ENCODE measurements around the gene TPM2. TPM values are rescaled to one million over a fixed set of nuclear protein-coding genes. Genes with fewer than 3 reads are reported as not detected.

The TPM2 gene
- total RNA-seq, 4 donors from 2014 or later: 86.2 to 269 (median 115) TPM

DNA sequence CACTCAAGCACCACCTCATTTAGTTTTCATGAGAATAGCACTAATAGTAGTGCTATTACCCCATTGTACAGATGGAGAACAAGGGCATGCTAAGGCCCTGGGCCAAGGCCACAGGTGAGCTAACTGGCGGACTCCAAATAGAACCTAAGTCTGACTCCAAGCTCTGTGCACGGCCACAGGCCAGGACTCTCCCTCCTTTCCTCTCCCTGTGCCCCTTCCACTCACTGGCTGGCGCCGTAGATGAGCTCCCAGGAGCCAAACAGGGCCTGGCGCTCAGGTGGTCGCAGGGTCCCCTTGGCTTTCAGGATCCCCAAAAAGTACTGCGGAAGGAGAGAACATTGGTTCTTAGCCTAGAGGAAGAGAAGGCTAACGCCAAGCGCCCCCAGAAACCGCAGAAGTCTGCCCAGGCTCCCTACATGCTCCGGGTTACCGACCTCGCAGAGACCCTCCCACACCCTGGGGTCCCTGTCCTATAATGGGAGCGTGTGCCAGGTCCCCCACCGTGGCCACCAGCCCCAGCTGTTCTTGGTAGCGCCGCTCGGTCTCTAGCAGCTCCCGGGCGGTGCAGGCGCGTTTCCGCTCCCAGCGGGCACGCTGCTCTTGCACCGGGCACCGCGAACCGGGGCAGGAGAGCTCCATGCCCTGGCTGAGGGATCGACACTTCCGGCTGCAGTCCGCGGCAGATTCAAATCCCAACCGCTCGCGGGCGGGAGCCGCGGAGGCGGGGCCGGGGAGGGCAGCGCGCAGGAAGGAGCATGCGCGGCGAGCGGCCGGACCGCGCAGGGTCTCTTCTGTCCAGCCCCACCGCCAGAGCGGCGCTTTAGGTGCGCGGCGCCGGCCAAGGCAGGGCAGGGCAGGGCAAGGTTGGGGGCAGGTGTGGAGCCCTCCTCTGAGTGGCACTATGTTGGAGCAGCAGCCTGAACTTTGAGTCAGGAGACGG lies 24.9 kb downstream of the TPM2 start, which contains the start of gene ARHGEF39:
TSS of gene ARHGEF39 (minus strand) at position 665 of the 940 bp plus-strand sequence. CDS start at position 639, 26 bp downstream.
- no peak for TF ChIP-seq CTCF (IDR thresholded peaks at IDR 0.05; ENCODE audit: low read depth)

- TF ChIP-seq CTCF (IDR thresholded peaks at IDR 0.05; ENCODE audit: low read depth): no peak
Observed at GRCh38 chr9:35662437-35662836, 27.3 kb downstream of the TPM2 start.

DNA sequence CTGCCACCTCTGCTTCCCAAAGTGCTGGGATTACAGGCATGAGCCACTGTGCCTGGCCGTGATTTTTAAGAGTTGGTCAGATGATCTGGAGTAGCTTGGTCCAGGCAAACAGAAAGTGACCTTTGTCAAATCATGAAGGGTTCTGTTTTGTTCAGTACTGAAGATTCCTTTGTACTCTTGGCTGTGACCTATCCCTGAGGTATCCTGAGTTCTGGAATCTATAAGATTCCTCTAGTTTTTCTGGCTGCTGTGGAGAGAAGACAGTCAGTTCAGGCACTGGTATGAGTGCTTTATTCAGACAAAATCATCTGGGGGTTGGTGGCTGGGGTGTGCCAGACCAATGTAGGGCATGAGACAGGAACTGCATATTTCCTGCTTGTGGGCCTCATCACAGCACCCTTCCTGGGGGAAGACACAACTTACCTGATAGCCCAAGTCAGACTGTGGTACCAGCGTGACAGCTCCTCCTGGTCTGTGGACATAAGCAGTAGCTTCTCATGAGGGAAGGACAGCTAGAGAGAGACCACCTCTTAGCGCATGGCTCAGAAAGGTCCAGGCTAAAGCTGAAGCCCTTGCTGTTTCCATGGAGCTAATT lies 27.9 kb downstream of the TPM2 start:
- no peak for TF ChIP-seq CTCF (IDR thresholded peaks at IDR 0.05; ENCODE audit: low read depth)

DNA sequence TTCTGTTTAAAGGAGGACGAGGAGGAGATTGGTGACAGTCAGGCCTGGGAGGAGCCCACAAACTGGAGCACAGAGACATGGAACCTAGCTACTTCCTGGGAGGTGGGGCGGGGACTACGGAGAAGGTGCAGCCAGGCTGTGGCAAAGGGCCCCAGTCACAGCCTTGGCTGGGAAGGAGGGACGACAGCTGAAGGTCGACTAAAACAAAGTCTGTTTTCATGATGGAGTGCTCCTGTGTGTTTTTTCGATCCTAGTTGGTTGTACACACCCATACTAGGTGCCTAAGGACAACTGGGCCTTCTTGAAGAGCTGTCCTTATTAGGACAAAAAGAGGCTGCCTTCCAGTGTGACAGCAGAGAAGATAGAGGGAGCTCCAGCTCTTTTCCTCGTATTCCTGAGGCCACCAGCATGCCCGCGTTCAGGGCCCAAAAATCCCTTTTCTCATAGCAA lies 28.7 kb downstream of the TPM2 start:
- no peak for TF ChIP-seq CTCF (IDR thresholded peaks at IDR 0.05; ENCODE audit: low read depth)

DNA sequence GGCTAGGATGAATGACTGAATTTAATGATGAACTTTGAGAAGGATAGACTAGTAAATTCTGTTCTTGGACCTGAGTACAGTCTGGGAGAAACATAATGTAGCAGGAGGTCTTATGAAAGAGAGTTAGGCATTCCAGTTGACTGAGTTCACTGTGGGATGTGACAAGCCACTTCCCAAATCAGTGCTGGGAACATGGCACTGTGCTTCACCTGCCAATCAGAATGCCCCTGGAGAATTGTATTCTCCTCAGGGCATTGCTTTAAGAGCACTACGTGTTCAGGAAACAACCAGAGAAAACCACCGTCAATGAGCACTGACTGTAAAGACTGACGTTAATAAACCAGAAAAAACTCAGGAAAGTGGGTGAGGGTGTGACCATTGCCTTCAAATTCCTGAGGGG lies 30.4 kb downstream of the TPM2 start:
- no peak for TF ChIP-seq CTCF (IDR thresholded peaks at IDR 0.05; ENCODE audit: low read depth)

DNA sequence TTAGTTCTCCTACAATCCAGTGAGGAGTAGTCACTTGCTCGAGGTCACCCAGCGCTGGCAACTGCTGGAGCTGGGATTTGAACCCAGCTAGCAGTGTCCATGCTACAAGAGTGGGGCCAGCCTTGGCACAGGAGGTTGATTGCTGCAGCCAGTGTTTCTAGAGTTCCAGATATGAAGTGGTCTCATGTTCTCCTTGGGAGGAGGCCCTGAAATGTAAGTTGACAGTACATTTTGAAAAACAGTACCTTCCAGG lies 30.8 kb downstream of the TPM2 start:
- TF ChIP-seq CTCF (IDR thresholded peaks at IDR 0.05; ENCODE audit: low read depth): no peak

DNA sequence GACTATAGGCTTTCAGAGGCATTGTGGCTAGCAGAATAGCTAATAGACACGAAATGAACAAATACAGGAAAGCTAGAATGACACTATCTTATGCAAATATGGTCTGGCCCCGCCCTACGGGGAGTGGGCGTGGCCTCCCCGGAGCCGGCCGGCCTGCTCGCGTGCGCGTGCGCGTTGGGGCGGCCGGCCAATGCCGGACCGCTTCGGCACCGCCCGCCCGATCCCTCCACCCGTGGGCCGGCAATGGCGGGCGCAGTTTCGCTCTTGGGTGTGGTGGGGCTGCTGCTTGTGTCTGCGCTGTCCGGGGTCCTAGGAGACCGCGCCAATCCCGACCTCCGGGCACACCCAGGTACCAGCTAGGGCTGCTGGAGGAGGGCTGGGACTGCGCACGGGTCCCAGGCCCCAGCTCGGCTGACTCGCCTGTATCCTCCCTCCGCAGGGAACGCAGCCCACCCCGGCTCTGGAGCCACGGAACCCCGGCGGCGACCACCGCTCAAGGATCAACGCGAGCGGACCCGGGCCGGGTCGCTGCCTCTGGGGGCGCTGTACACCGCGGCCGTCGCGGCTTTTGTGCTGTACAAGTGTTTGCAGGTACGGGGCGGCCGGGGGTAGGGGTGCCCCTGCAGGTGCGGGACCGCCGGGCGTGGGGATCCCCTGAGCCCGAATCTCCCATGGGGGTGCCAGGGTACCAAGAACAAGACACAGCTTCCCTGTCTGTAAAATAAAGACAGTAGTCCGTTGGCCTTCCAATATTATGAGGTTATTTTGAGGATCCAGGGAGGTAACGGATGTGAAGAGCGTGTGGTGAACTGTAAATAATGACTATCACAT lies 31.4 kb downstream of the TPM2 start, which contains the start of gene CCDC107:
TSS of gene CCDC107 (plus strand) at position 156 of the 831 bp plus-strand sequence. CDS start at position 244, 88 bp downstream.
- no peak for TF ChIP-seq CTCF (IDR thresholded peaks at IDR 0.05; ENCODE audit: low read depth)

Data from subcutaneous adipose tissue (tissue), 4 donors.